Testis (tissue), 2 donors: ENCODE measurements around the gene MYOZ3.

Source experiments
- CTCF ChIP-seq, 3 experiments: fragments of 450-650 bp in 2 of 3; fragments of 200-600 bp in 1 of 3; sonication (generic) in 1 of 3; IDR thresholded peaks; one replicate each; pipeline ENCODE4 v1.5.1; 2016 to 2019; ENCODE audit warnings: antibody characterized with exemption in 3 of 3, mild to moderate bottlenecking in 2 of 3, moderate library complexity in 1 of 3
- POLR2A ChIP-seq: fragments of 450-650 bp; IDR thresholded peaks from one replicate; pipeline ENCODE4 v1.6.1; 2017; ENCODE audit warnings: antibody characterized with exemption, mild to moderate bottlenecking, moderate library complexity

- TF ChIP-seq POLR2A, result no peak
- no peak for TF ChIP-seq CTCF (IDR thresholded peaks at IDR 0.05)
Measured at GRCh38 chr5:150660108-150660831, 781 bp upstream of the MYOZ3 start.
